ENCODE data around the gene BHLHA15. TPM values are rescaled to one million over a fixed set of nuclear protein-coding genes. Genes with fewer than 3 reads are reported as not detected.

Gene BHLHA15
- polyA plus RNA-seq, 1 donor (not counting 4 experiments of a cell fraction or from before 2014, with no cell fraction given) = not detected

GRCh38 chr7:98215561-98216495 lies 4.6 kb downstream of the BHLHA15 start:
- H3K9ac ChIP-seq (ENCODE audit: control insufficient read depth, extremely low read depth, insufficient read depth, low read length) = no peak overlapping the region
- no peak overlapping the region for H3K4me3 ChIP-seq (ENCODE audit: control insufficient read depth in 2 of 3, extremely low read depth in 1 of 3, insufficient read depth in 2 of 3, low read depth in 1 of 3, low read length in 3 of 3)
- dilution Hi-C loops (cut with MboI; ENCODE audit: extremely low pct_ligation_motif_present, low sequenced_read_pairs) = no loop called here
- H2AFZ ChIP-seq (ENCODE audit: control insufficient read depth, low read length) = no peak overlapping the region
- no peaks in the 10 kb centered on the region for H4K20me1 ChIP-seq (ENCODE audit: control insufficient read depth, extremely low read depth, insufficient read depth, low read length)
- H3K4me1 ChIP-seq (ENCODE audit: control insufficient read depth, extremely low read depth, insufficient read depth, low read length) = no peaks in the 10 kb centered on the region
- H3K9me3 ChIP-seq (ENCODE audit: control insufficient read depth, low read depth, low read length) = no peaks in the 10 kb centered on the region
- TF ChIP-seq, protein P1, sequence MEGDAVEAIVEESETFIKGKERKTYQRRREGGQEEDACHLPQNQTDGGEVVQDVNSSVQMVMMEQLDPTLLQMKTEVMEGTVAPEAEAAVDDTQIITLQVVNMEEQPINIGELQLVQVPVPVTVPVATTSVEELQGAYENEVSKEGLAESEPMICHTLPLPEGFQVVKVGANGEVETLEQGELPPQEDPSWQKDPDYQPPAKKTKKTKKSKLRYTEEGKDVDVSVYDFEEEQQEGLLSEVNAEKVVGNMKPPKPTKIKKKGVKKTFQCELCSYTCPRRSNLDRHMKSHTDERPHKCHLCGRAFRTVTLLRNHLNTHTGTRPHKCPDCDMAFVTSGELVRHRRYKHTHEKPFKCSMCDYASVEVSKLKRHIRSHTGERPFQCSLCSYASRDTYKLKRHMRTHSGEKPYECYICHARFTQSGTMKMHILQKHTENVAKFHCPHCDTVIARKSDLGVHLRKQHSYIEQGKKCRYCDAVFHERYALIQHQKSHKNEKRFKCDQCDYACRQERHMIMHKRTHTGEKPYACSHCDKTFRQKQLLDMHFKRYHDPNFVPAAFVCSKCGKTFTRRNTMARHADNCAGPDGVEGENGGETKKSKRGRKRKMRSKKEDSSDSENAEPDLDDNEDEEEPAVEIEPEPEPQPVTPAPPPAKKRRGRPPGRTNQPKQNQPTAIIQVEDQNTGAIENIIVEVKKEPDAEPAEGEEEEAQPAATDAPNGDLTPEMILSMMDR (optimal IDR thresholded peaks at IDR 0.05 in 1 of 3, IDR thresholded peaks at IDR 0.05 in 1 of 3, conservative IDR thresholded peaks at IDR 0.05 in 1 of 3; ENCODE audit: extremely low read depth in 1 of 3, insufficient read depth in 2 of 3, low read length in 3 of 3) = no peak
- no peak for TF ChIP-seq EZH2 (IDR thresholded peaks at IDR 0.05; ENCODE audit: low read length)
- no peak for FAIRE-seq
- H3K9me1 ChIP-seq (ENCODE audit: control insufficient read depth, extremely low read depth, insufficient read depth, low read length) = no peaks in the 10 kb centered on the region
- peaks cover 0 to 2% of the 10 kb centered on the region in 2 experiments for H3K36me3 ChIP-seq (ENCODE audit: control insufficient read depth in 2 of 2, extremely low read depth in 1 of 2, insufficient read depth in 2 of 2, low read length in 2 of 2)
- no peak overlapping the region for H3K4me2 ChIP-seq (ENCODE audit: control insufficient read depth, extremely low read depth, insufficient read depth, low read depth, low read length)
- H3K79me2 ChIP-seq (ENCODE audit: control insufficient read depth, insufficient read depth, low read length) = no peaks in the 10 kb centered on the region
- no peaks in the 10 kb centered on the region for H3K27me3 ChIP-seq (ENCODE audit: control insufficient read depth, extremely low read depth, insufficient read depth, low read length)
- H3K27ac ChIP-seq (ENCODE audit: control insufficient read depth, insufficient read depth, low read length) = no peak overlapping the region
- DNase-seq (ENCODE audit: low read depth, low spot score) = no peak

DNA sequence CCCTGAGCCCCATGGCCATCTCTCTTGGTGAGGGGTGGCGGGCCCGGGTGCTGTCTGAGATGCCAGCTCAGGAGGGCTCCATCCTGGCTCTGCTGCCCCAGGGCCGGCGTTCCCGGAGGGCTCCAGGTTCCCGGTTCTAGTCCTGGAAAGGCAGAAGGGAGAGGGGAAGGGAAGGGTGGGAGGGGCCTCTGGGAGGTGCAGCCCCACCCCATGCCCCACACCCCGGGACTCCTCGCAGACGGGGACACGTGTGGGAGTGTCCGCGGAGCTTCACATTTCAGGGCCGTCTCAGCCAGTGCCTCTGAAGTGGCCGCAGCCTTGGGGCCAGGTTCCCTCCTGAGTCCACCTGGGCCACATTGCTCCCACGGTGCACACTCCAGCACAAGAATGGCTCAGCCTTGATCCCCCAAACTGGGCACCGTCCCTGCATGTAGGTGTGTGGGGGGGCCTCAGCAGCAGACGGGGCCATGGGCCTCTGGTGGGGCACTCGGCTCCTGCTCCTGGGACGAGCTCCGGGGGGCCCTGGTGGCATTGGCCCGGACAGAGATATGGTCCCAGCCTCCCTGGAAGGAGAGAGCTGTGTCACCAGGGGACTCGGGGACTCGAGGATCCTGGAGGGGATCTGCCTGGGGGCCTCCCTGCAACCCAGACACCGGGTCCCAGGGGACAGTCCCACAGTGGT lies 5.8 kb downstream of the BHLHA15 start:
- H4K20me1 ChIP-seq (ENCODE audit: control insufficient read depth, extremely low read depth, insufficient read depth, low read length) = no peaks in the 10 kb centered on the region
- H3K27me3 ChIP-seq (ENCODE audit: control insufficient read depth, extremely low read depth, insufficient read depth, low read length) = no peaks in the 10 kb centered on the region
- H3K79me2 ChIP-seq (ENCODE audit: control insufficient read depth, insufficient read depth, low read length) = no peaks in the 10 kb centered on the region
- H3K4me1 ChIP-seq (ENCODE audit: control insufficient read depth, extremely low read depth, insufficient read depth, low read length) = no peaks in the 10 kb centered on the region
- dilution Hi-C loops (cut with MboI; ENCODE audit: extremely low pct_ligation_motif_present, low sequenced_read_pairs) = no loop called here
- H3K27ac ChIP-seq (ENCODE audit: control insufficient read depth, insufficient read depth, low read length) = no peak overlapping the region
- H3K9me3 ChIP-seq (ENCODE audit: control insufficient read depth, low read depth, low read length) = no peaks in the 10 kb centered on the region
- no peak overlapping the region for H2AFZ ChIP-seq (ENCODE audit: control insufficient read depth, low read length)
- no peak overlapping the region for H3K4me2 ChIP-seq (ENCODE audit: control insufficient read depth, extremely low read depth, insufficient read depth, low read depth, low read length)
- H3K9ac ChIP-seq (ENCODE audit: control insufficient read depth, extremely low read depth, insufficient read depth, low read length) = no peak overlapping the region
- H3K9me1 ChIP-seq (ENCODE audit: control insufficient read depth, extremely low read depth, insufficient read depth, low read length) = no peaks in the 10 kb centered on the region
- no peak for TF ChIP-seq EZH2 (IDR thresholded peaks at IDR 0.05; ENCODE audit: low read length)
- TF ChIP-seq, protein P1 (optimal IDR thresholded peaks at IDR 0.05 in 1 of 3, IDR thresholded peaks at IDR 0.05 in 1 of 3, conservative IDR thresholded peaks at IDR 0.05 in 1 of 3; ENCODE audit: extremely low read depth in 1 of 3, insufficient read depth in 2 of 3, low read length in 3 of 3) = no peak
- no peak for FAIRE-seq
- H3K36me3 ChIP-seq (ENCODE audit: control insufficient read depth in 2 of 2, extremely low read depth in 1 of 2, insufficient read depth in 2 of 2, low read length in 2 of 2) = peaks cover 0 to 4% of the 10 kb centered on the region in 2 experiments
- H3K4me3 ChIP-seq (ENCODE audit: control insufficient read depth in 2 of 3, extremely low read depth in 1 of 3, insufficient read depth in 2 of 3, low read depth in 1 of 3, low read length in 3 of 3) = no peak overlapping the region
- DNase-seq (ENCODE audit: low read depth, low spot score) = no peak
